OCI-LY3 (cell line): ENCODE measurements around the gene CASQ2.

ENCODE experiments used
- H2AFZ ChIP-seq: fragments of 200-600, 300-600 bp; shearing (Covaris generic); 2 replicates; pipeline ENCODE4 v1.6.0; 2014; ENCODE audit warnings: antibody characterized with exemption, low read depth, low read length
- H3K27ac ChIP-seq: fragments of 200-600, 300-600 bp; sonication (generic); 2 replicates; pipeline ENCODE4 v1.5.1; 2014; ENCODE audit warnings: mild to moderate bottlenecking, low read length, moderate library complexity, mixed read lengths
- H3K27me3 ChIP-seq: fragments of 200-600, 300-600 bp; sonication (generic); 2 replicates; pipeline ENCODE4 v1.6.1; 2014; ENCODE audit warnings: low read depth, low read length, mixed read lengths
- H3K36me3 ChIP-seq: fragments of 200-600, 300-600 bp; sonication (generic); replicated peaks from 2 replicates; pipeline ENCODE3; 2014; ENCODE audit warnings: low read depth, low read length, mixed read lengths
- H3K4me1 ChIP-seq: fragments of 300-600, 200-600 bp; sonication (generic); 2 replicates; pipeline ENCODE4 v1.6.1; 2014; ENCODE audit warnings: low read length, mixed read lengths
- H3K4me2 ChIP-seq: fragments of 200-600, 300-600 bp; sonication (generic); 2 replicates; pipeline ENCODE4 v1.6.1; 2014; ENCODE audit warnings: low read length, mixed read lengths
- H3K4me3 ChIP-seq: fragments of 300-600, 200-600 bp; sonication (generic); 2 replicates; pipeline ENCODE4 v1.5.1; 2014; ENCODE audit warnings: antibody characterized with exemption, mild to moderate bottlenecking, low read length, moderate library complexity
- H3K79me2 ChIP-seq: fragments of 300-600, 200-600 bp; shearing (Covaris generic); 2 replicates; pipeline ENCODE4 v1.6.1; 2014; ENCODE audit warnings: mild to moderate bottlenecking, low read length, mixed read lengths
- H3K9ac ChIP-seq: fragments of 300-600, 200-600 bp; shearing (Covaris generic); 2 replicates; pipeline ENCODE4 v1.6.0; 2014; ENCODE audit warnings: mild to moderate bottlenecking, low read length, moderate library complexity
- H3K9me3 ChIP-seq: fragments of 200-600, 300-600 bp; shearing (Covaris generic); 2 replicates; pipeline ENCODE4 v1.6.1; 2014; ENCODE audit warnings: low read length, mixed read lengths; ENCODE audit not compliant: insufficient read depth
- H4K20me1 ChIP-seq: fragments of 200-600, 300-600 bp; sonication (generic); 2 replicates; pipeline ENCODE4 v1.6.1; 2016; ENCODE audit warnings: low read length, mixed read lengths; ENCODE audit not compliant: insufficient read depth
- CTCF ChIP-seq: fragments of 200-600, 300-600 bp; sonication (generic); IDR thresholded peaks from 2 replicates; pipeline ENCODE4 v1.5.1; 2014; ENCODE audit warnings: antibody characterized with exemption, low read length, low read depth
- EZH2phosphoT487 ChIP-seq: fragments of 200-600 bp; shearing (Covaris generic); IDR thresholded peaks from 2 replicates; pipeline ENCODE4 v1.6.1; 2018; ENCODE audit warnings: antibody characterized with exemption, mixed run types, low read depth

CASQ2 gene

GRCh38 chr1:115705963-115706362 is 62.6 kb downstream of the CASQ2 start:
- no peak overlapping the region for H2AFZ ChIP-seq
- H3K9me3 ChIP-seq, result no peaks in the 10 kb centered on the region
- TF ChIP-seq EZH2phosphoT487 (no peak), CTCF (no peak)
- no peak overlapping the region for H3K4me3 ChIP-seq
- H3K79me2 ChIP-seq, result no peaks in the 10 kb centered on the region
- no peak overlapping the region for H3K27ac ChIP-seq
- no peak overlapping the region for H3K9ac ChIP-seq
- H3K27me3 ChIP-seq, result peaks cover 21% of the 10 kb centered on the region
- no peaks in the 10 kb centered on the region for H3K36me3 ChIP-seq
- H3K4me2 ChIP-seq, result no peak overlapping the region
- no peaks in the 10 kb centered on the region for H4K20me1 ChIP-seq
- H3K4me1 ChIP-seq, result no peaks in the 10 kb centered on the region

- Histone ChIP-seq H3K4me1 (no peaks in the 10 kb centered on the region), H3K4me3 (no peak overlapping the region), H3K36me3 (no peaks in the 10 kb centered on the region), H3K4me2 (no peak overlapping the region), H3K9me3 (no peaks in the 10 kb centered on the region), H2AFZ (no peak overlapping the region), H3K27me3 (peaks cover 18% of the 10 kb centered on the region; the same call in 1 of the 2 replicates), H4K20me1 (no peaks in the 10 kb centered on the region), H3K9ac (no peak overlapping the region), H3K79me2 (no peaks in the 10 kb centered on the region), H3K27ac (no peak overlapping the region)
- TF ChIP-seq EZH2phosphoT487 (no peak), CTCF (no peak)
Observed at GRCh38 chr1:115705085-115705951, 63.2 kb downstream of the CASQ2 start.

- Histone ChIP-seq H4K20me1 (no peaks in the 10 kb centered on the region), H3K4me3 (no peak overlapping the region), H2AFZ (no peak overlapping the region), H3K4me1 (no peaks in the 10 kb centered on the region), H3K79me2 (no peaks in the 10 kb centered on the region), H3K36me3 (no peaks in the 10 kb centered on the region), H3K9ac (no peak overlapping the region), H3K4me2 (no peak overlapping the region), H3K9me3 (no peaks in the 10 kb centered on the region), H3K27ac (no peak overlapping the region), H3K27me3 (0 out of 2 replicates have a peak, but pooled peaks cover 4% of the 10 kb centered on the region)
- TF ChIP-seq CTCF (no peak), EZH2phosphoT487 (no peak)
Observed at GRCh38 chr1:115702959-115703358, 65.6 kb downstream of the CASQ2 start.

- Histone ChIP-seq H2AFZ (no peak overlapping the region), H3K27ac (no peak overlapping the region), H3K9ac (no peak overlapping the region), H3K9me3 (no peaks in the 10 kb centered on the region), H3K27me3 (peaks cover 3% of the 10 kb centered on the region; the same call in 1 of the 2 replicates), H3K36me3 (no peaks in the 10 kb centered on the region), H3K4me2 (no peak overlapping the region), H3K4me1 (no peaks in the 10 kb centered on the region), H4K20me1 (no peaks in the 10 kb centered on the region), H3K79me2 (no peaks in the 10 kb centered on the region), H3K4me3 (no peak overlapping the region)
- TF ChIP-seq EZH2phosphoT487 (no peak), CTCF (no peak)
Observed at GRCh38 chr1:115701090-115701489, 67.4 kb downstream of the CASQ2 start.
